Tibial artery (tissue), 4 donors: Measurements from ENCODE around the gene C1QTNF8.

Experiments
- DNase-seq, 2 donors: peaks; one replicate each; pipeline ENCODE4 v3.0.0-alpha.2; 2019
- H3K27ac ChIP-seq, 2 donors: fragments of 200-600 bp; sonication (generic) in 1 of 2; 1 replicate in 1 of 2; 2 replicates in 1 of 2; pipeline ENCODE4 v1.5.1; 2018 to 2019; ENCODE audit warnings: mild to moderate bottlenecking in 1 of 2
- H3K27me3 ChIP-seq, 2 donors: fragments of 200-600 bp; sonication (generic) in 1 of 2; one replicate each; pipeline versions ENCODE4 v1.5.1 to v1.6.0; 2016 to 2019
- H3K36me3 ChIP-seq, 3 donors: fragments of 200-600 bp; sonication (generic) in 2 of 3; one replicate each; pipeline ENCODE4 v1.5.1; 2016 to 2019; ENCODE audit warnings: mild to moderate bottlenecking in 2 of 3
- H3K4me1 ChIP-seq, 4 donors: fragments of 200-600 bp; sonication (generic) in 2 of 4; 1 replicate in 3 of 4; 2 replicates in 1 of 4; pipeline ENCODE4 v1.5.1; 2016 to 2019
- H3K4me3 ChIP-seq, 2 donors: fragments of 200-600 bp; sonication (generic) in 1 of 2; 1 replicate in 1 of 2; 2 replicates in 1 of 2; pipeline ENCODE4 v1.5.1; 2018 to 2019; ENCODE audit warnings: mild to moderate bottlenecking in 2 of 2
- H3K9me3 ChIP-seq, 3 donors: fragments of 200-600 bp; sonication (generic) in 1 of 3; one replicate each; pipeline ENCODE4 v1.5.1; 2016 to 2019
- intact Hi-C: fragments of 100-400 bp; cut with DNase I; formaldehyde crosslinking; loops from one replicate; pipeline ENCODE4 v1.15.0; 2023; ENCODE audit warnings: low total_unique reads
- TF ChIP-seq, protein P1 (sequence below), 2 experiments: fragments of 200-600 bp in 1 of 2; fragments of 450-650 bp in 1 of 2; IDR thresholded peaks; one replicate each; pipeline ENCODE4 v1.5.1; 2017 to 2019; ENCODE audit warnings: antibody characterized with exemption in 2 of 2, mild to moderate bottlenecking in 1 of 2, moderate library complexity in 1 of 2

The C1QTNF8 gene

DNA sequence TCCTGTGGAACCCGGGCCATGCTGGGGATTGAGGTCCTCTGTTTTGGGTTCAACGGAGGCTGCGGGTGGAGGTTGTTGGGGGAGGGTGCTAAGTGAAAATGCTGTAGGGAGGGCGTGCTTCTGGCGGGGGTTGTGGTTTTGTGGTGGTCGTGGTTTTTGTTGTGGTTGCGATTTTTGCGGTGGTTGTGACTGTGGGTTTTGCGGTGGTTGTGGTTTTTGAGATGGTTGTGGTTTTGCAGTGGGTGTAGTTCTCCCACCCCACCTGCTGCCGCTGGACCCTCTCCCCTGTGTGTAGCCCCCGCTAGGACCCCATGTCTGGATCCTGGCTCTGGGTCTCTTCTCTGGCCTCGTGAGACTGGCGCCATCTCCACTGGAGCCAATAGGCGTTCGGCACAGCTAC lies 28.4 kb downstream of the C1QTNF8 start:
- TF ChIP-seq, protein P1, sequence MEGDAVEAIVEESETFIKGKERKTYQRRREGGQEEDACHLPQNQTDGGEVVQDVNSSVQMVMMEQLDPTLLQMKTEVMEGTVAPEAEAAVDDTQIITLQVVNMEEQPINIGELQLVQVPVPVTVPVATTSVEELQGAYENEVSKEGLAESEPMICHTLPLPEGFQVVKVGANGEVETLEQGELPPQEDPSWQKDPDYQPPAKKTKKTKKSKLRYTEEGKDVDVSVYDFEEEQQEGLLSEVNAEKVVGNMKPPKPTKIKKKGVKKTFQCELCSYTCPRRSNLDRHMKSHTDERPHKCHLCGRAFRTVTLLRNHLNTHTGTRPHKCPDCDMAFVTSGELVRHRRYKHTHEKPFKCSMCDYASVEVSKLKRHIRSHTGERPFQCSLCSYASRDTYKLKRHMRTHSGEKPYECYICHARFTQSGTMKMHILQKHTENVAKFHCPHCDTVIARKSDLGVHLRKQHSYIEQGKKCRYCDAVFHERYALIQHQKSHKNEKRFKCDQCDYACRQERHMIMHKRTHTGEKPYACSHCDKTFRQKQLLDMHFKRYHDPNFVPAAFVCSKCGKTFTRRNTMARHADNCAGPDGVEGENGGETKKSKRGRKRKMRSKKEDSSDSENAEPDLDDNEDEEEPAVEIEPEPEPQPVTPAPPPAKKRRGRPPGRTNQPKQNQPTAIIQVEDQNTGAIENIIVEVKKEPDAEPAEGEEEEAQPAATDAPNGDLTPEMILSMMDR (IDR thresholded peaks at IDR 0.05): no peak
- DNase-seq: no peak
- H3K27me3 ChIP-seq: peaks cover 0 to 99% of the 10 kb centered on the region in 2 donors
- H3K36me3 ChIP-seq: no peaks in the 10 kb centered on the region
- H3K9me3 ChIP-seq: no peaks in the 10 kb centered on the region
- no peak overlapping the region for H3K27ac ChIP-seq
- intact Hi-C loops: no loop called here
- H3K4me3 ChIP-seq: no peak overlapping the region
- peaks cover 0 to 12% (median 6%) of the 10 kb centered on the region in 4 donors for H3K4me1 ChIP-seq

DNA sequence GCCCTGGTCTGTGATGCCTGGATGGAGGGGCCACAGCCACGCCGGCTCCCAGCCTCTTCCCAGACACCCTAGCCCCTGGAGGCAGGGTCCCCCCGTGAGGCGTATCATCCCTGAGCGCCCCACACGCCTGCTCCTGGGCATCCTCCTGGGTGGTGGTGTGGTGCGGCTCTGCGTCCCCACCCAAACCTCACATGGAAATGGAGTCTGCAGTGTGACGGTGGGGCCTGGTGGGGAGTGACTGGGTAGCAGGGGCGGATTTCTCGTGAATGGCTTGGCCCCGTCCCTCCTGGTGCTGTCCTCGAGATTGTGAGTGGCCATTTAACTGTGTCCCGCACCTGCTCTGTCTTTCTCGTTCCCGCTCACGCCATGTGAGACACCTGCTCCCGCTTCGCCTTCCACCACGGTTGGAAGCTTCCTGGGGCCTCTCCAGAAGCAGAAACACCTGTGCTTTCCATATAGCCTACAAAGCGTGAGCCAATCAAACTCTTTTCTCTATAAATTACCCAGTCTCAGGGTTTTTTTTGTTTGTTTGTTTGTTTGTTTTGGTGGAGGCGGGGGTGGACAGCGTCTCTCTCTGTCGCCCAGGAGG lies 29.4 kb downstream of the C1QTNF8 start:
- peaks cover 0 to 99% of the 10 kb centered on the region in 2 donors for H3K27me3 ChIP-seq

DNA sequence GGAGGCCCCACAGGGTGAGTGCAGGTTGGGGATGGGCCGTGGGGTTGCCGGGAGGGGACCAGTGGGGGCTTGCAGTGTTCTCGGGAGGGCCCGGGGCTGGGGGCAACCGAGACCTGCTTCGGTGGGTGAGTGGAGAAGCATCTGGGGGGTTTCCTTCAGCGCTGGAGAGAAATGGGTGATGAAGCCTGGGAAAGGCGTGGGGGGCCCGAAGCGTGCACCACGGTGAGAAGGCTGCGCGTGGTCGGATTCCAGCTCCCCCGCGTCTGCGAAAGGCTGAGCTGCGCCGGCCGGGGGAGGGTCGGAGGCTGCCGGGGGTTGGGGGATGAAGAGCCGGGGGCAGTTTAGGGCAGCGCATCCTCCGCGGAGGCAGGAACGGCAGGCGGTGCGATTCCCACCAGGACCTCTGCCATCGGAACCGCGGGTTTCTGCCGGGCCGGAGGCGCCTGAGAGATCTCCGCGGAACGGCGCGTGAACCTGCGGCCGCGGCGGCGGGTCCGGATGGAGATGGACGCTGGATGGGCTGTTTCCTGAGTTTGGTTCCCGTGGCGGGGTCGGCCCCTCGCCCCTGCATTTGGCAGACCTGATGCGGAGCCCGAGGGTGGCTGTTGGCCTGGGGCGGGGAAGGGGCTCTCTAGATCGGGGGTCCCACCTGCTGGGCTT lies 30.4 kb downstream of the C1QTNF8 start:
- H3K36me3 ChIP-seq: no peaks in the 10 kb centered on the region
- DNase-seq: no peak
- H3K9me3 ChIP-seq: no peaks in the 10 kb centered on the region
- no peak overlapping the region for H3K27ac ChIP-seq
- intact Hi-C loops: no loop called here
- H3K4me3 ChIP-seq: no peak overlapping the region
- TF ChIP-seq, protein P1 (IDR thresholded peaks at IDR 0.05): no peak
- peaks cover 0 to 98% of the 10 kb centered on the region in 2 donors for H3K27me3 ChIP-seq
- peaks cover 0 to 5% (median 0%) of the 10 kb centered on the region in 4 donors for H3K4me1 ChIP-seq

More for the DNA sequence above, 29.4 kb downstream of the C1QTNF8 start:
- no peak for DNase-seq
- no peaks in the 10 kb centered on the region for H3K9me3 ChIP-seq
- H3K4me3 ChIP-seq: no peak overlapping the region
- H3K27ac ChIP-seq: no peak overlapping the region
- H3K4me1 ChIP-seq: peaks cover 0 to 9% (median 2%) of the 10 kb centered on the region in 4 donors
- TF ChIP-seq, protein P1 (IDR thresholded peaks at IDR 0.05): no peak
- no peaks in the 10 kb centered on the region for H3K36me3 ChIP-seq
- intact Hi-C loops: no loop called here

DNA sequence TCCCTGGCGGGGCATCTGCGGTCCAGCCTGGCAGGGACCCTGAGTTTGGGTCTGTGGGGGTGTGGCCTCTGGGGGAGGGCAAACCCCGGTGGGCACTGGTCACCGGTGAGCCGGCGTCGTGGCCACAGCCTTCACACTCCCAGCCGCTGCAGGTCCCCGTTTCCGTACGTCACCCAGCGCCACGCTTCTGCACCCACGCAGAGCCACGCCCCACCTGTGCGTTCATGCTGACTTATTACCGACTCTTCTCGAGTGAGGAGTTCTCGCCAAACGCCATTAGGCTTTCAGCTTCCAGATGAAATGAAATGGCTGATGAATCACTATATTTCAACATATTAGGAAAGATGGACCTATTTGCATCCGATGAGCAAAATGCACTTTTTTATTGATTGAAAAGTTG lies 32.3 kb downstream of the C1QTNF8 start:
- H3K4me1 ChIP-seq: no peaks in the 10 kb centered on the region
- H3K36me3 ChIP-seq: no peaks in the 10 kb centered on the region
- peaks cover 0 to 79% of the 10 kb centered on the region in 2 donors for H3K27me3 ChIP-seq
- intact Hi-C loops: no loop called here
- no peak overlapping the region for H3K27ac ChIP-seq
- TF ChIP-seq, protein P1 (IDR thresholded peaks at IDR 0.05): no peak
- DNase-seq: no peak
- peaks cover 0 to 5% (median 0%) of the 10 kb centered on the region in 3 donors for H3K9me3 ChIP-seq
- H3K4me3 ChIP-seq: no peak overlapping the region

DNA sequence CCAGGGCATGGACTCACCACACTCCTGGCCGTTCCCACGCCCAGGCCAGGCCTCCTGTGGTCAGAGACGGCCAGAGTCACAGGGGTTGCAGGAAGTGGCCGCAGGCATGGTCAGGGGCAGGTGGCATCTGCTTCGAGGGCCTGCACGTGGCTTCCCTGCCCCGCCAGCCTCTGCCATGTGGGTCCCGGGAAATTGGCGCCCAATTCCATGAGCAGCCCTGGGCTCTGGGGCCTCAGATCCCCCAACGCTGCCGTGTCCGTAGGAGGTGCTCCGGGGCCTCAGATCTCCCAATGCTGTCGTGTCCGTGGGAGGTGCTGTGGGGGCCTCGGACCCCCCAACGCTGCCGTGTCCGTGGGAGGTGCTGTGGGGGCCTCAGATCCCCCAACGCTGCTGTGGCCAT lies 33.1 kb downstream of the C1QTNF8 start:
- Histone ChIP-seq H3K27me3 (peaks cover 0 to 77% of the 10 kb centered on the region in 2 donors), H3K9me3 (peaks cover 0 to 5% (median 0%) of the 10 kb centered on the region in 3 donors), H3K36me3 (no peaks in the 10 kb centered on the region), H3K27ac (no peak overlapping the region), H3K4me1 (peaks cover 0 to 3% (median under 1%) of the 10 kb centered on the region in 4 donors), H3K4me3 (no peak overlapping the region)
- TF ChIP-seq, protein P1 (IDR thresholded peaks at IDR 0.05): no peak
- no peak for DNase-seq
- intact Hi-C loops: no loop called here
